GM21390 (cell line): ENCODE measurements around the gene SRGAP2C.
"Not testable (repeated sequence)": the region's sequence is repeated elsewhere in the genome, so short reads cannot be mapped to it uniquely, and the experiment has no call there.

Experiments
- ATAC-seq: cut with Tn5 transposase; IDR thresholded peaks from one replicate; pipeline ENCODE4 v1.9.1; 2021; ENCODE audit not compliant: unreplicated experiment

Gene SRGAP2C

GRCh38 chr1:121184290-121185127, at the start of gene SRGAP2C, which contains the start of gene FAM72B:
TSS of gene SRGAP2C (plus strand) at chr1:121184975. CDS start at chr1:121187447, 2,472 bp downstream.
TSS of gene FAM72B (minus strand) at chr1:121184340. CDS start at chr1:121183489, 851 bp downstream.
- peak; percentile 77 for ATAC-seq

GRCh38 chr1:121140393-121140792, 44.4 kb upstream of the SRGAP2C start:
- not testable (repeated sequence) for ATAC-seq

- not testable (repeated sequence) for ATAC-seq
These were observed 36.1 kb upstream of the SRGAP2C start for GRCh38 chr1:121148489-121149190.

GRCh38 chr1:121151294-121151693, 33.5 kb upstream of the SRGAP2C start:
- ATAC-seq, result not testable (repeated sequence)

- not testable (repeated sequence) for ATAC-seq
These were observed 32.0 kb upstream of the SRGAP2C start for GRCh38 chr1:121152788-121153187.

- ATAC-seq, result not testable (repeated sequence)
These were observed 30.0 kb upstream of the SRGAP2C start for GRCh38 chr1:121154811-121155210.

- not testable (repeated sequence) for ATAC-seq
These were observed 29.0 kb upstream of the SRGAP2C start for GRCh38 chr1:121155671-121156358.

- ATAC-seq, result not testable (repeated sequence)
These were observed 27.7 kb upstream of the SRGAP2C start for GRCh38 chr1:121156958-121157603.

- not testable (repeated sequence) for ATAC-seq
These were observed 27.2 kb upstream of the SRGAP2C start for GRCh38 chr1:121157609-121158008.

GRCh38 chr1:121160118-121160517, 24.7 kb upstream of the SRGAP2C start:
- ATAC-seq, result not testable (repeated sequence)

GRCh38 chr1:121161199-121161901, 23.4 kb upstream of the SRGAP2C start:
- ATAC-seq, result not testable (repeated sequence)

- not testable (repeated sequence) for ATAC-seq
These were observed 20.7 kb upstream of the SRGAP2C start for GRCh38 chr1:121163850-121164757.

GRCh38 chr1:121165296-121165695, 19.5 kb upstream of the SRGAP2C start:
- not testable (repeated sequence) for ATAC-seq

- not testable (repeated sequence) for ATAC-seq
These were observed 17.5 kb upstream of the SRGAP2C start for GRCh38 chr1:121167225-121167738.

- ATAC-seq, result not testable (repeated sequence)
These were observed 16.6 kb upstream of the SRGAP2C start for GRCh38 chr1:121168152-121168668.

- not testable (repeated sequence) for ATAC-seq
These were observed 8.1 kb upstream of the SRGAP2C start for GRCh38 chr1:121176649-121177048.

- not testable (repeated sequence) for ATAC-seq
These were observed 6.6 kb upstream of the SRGAP2C start for GRCh38 chr1:121178197-121178596.

GRCh38 chr1:121183867-121184266, 908 bp upstream of the SRGAP2C start:
- ATAC-seq, result not testable (repeated sequence)
